Measurements from ENCODE around the gene TIMP3.
A peak's percentile ranks its signal among the peaks of the same experiment; 100 is the strongest.

The TIMP3 gene

GRCh38 chr22:32776397-32776796 is 25.1 kb upstream of the TIMP3 start:
- DNase-seq (ENCODE audit: low read depth), result no peak
- TF ChIP-seq, protein P1, sequence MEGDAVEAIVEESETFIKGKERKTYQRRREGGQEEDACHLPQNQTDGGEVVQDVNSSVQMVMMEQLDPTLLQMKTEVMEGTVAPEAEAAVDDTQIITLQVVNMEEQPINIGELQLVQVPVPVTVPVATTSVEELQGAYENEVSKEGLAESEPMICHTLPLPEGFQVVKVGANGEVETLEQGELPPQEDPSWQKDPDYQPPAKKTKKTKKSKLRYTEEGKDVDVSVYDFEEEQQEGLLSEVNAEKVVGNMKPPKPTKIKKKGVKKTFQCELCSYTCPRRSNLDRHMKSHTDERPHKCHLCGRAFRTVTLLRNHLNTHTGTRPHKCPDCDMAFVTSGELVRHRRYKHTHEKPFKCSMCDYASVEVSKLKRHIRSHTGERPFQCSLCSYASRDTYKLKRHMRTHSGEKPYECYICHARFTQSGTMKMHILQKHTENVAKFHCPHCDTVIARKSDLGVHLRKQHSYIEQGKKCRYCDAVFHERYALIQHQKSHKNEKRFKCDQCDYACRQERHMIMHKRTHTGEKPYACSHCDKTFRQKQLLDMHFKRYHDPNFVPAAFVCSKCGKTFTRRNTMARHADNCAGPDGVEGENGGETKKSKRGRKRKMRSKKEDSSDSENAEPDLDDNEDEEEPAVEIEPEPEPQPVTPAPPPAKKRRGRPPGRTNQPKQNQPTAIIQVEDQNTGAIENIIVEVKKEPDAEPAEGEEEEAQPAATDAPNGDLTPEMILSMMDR (conservative IDR thresholded peaks at IDR 0.05; ENCODE audit: low read length), result no peak
- H3K4me3 ChIP-seq (ENCODE audit: low read length), result no peak overlapping the region

DNA sequence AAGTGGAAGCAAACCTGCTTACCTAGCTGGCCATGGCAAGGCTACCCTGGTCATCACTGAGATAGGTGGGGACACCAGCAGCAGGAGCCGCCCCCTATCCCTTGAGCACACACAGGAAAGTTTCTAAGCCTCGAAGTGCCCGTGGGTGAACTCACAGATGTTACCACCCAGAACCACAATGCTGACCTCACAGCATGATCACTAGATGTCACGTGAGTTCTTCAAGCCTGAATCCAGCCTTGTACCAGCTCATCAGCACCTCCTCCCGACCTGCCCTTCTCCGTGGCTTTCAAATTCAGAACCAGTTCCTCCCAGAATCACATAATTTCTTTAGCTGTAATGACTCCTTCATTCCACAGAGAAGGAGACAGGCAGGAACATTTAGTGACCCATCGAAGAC is 24.7 kb upstream of the TIMP3 start:
- TF ChIP-seq, protein P1 (conservative IDR thresholded peaks at IDR 0.05; ENCODE audit: low read length), result no peak
- no peak for DNase-seq (ENCODE audit: low read depth)
- H3K4me3 ChIP-seq (ENCODE audit: low read length), result no peak overlapping the region

- no peak for DNase-seq (ENCODE audit: low read depth)
These were observed 23.5 kb upstream of the TIMP3 start for GRCh38 chr22:32777987-32778386.

GRCh38 chr22:32780726-32781310 is 20.7 kb upstream of the TIMP3 start:
- TF ChIP-seq, protein P1 (conservative IDR thresholded peaks at IDR 0.05; ENCODE audit: low read length), result no peak
- DNase-seq (ENCODE audit: low read depth), result no peak
- H3K4me3 ChIP-seq (ENCODE audit: low read length), result no peak overlapping the region

More at GRCh38 chr22:32777987-32778386, 23.5 kb upstream of the TIMP3 start:
- H3K4me3 ChIP-seq (ENCODE audit: low read length), result no peak overlapping the region
- TF ChIP-seq, protein P1 (conservative IDR thresholded peaks at IDR 0.05; ENCODE audit: low read length), result no peak

- TF ChIP-seq, protein P1 (conservative IDR thresholded peaks at IDR 0.05; ENCODE audit: low read length), result no peak
These were observed 19.8 kb upstream of the TIMP3 start for GRCh38 chr22:32781695-32782094.

DNA sequence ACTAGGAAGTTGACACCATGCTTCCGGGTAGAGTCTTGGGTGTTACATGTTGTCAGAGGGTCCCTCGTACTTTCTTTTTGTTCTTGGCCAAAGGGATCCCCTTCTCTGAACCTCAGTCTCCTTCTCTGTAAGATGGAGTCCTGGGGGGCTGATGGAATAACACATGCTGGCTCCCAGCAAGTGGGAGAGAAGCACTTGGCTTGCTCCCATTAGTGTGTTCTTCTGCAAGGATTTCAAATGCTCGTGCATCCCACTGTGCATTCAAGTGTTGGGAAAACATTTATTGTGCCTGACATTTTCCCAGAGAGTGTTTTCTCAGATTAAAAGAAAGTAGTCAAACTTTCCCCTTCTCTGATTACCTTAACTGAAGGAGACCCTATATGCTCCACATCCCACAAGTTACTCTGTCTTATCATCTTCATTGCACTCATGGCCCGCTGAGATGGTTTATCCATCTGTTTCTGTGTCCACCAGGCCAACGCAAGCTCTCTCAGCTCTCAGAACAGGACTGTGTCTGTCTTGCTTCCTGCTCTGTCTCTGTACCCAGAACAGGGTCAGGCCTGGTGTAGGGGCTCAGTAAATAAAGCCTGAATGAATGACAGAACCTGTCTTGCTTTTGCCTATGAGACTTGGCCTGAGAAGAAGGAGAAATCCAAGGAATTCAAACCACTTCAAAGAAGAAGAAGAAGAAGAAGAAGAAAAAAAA is 16.0 kb upstream of the TIMP3 start:
- H3K4me3 ChIP-seq (ENCODE audit: low read length), result no peak overlapping the region
- no peak for DNase-seq (ENCODE audit: low read depth)
- TF ChIP-seq, protein P1 (conservative IDR thresholded peaks at IDR 0.05; ENCODE audit: low read length), result no peak

More at GRCh38 chr22:32781695-32782094, 19.8 kb upstream of the TIMP3 start:
- DNase-seq (ENCODE audit: low read depth), result peak; percentile 62
- H3K4me3 ChIP-seq (ENCODE audit: low read length), result no peak overlapping the region

DNA sequence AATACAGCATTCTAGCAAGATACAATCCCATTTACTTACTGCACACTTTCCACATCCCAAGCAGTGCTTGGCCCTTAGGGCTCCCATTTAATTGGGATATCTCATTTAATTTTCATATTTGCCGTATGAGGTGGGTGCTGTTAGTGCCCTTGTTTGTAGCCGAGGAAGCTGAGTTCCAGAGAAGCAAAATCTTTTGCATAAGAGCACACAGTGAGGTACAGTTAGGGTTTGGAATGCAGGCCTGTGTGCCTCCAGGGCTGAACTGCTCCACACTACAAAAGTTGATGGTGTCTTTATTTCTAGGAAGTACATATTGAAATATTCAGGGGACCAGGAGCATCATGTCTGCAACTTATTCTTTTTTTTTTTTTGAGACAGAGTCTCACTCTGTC is 15.5 kb upstream of the TIMP3 start:
- H3K4me3 ChIP-seq (ENCODE audit: low read length), result no peak overlapping the region
- TF ChIP-seq, protein P1 (conservative IDR thresholded peaks at IDR 0.05; ENCODE audit: low read length), result no peak
- no peak for DNase-seq (ENCODE audit: low read depth)
